GM19463 (cell line): Measurements from ENCODE around the gene HNRNPA2B1.
"Not testable (repeated sequence)": the region's sequence is repeated elsewhere in the genome, so short reads cannot be mapped to it uniquely, and the experiment has no call there.

Experiments
- ATAC-seq: cut with Tn5 transposase; IDR thresholded peaks from one replicate; pipeline ENCODE4 v1.9.1; 2021; ENCODE audit warnings: mild to moderate bottlenecking, moderate library complexity; ENCODE audit not compliant: unreplicated experiment

Gene HNRNPA2B1

DNA sequence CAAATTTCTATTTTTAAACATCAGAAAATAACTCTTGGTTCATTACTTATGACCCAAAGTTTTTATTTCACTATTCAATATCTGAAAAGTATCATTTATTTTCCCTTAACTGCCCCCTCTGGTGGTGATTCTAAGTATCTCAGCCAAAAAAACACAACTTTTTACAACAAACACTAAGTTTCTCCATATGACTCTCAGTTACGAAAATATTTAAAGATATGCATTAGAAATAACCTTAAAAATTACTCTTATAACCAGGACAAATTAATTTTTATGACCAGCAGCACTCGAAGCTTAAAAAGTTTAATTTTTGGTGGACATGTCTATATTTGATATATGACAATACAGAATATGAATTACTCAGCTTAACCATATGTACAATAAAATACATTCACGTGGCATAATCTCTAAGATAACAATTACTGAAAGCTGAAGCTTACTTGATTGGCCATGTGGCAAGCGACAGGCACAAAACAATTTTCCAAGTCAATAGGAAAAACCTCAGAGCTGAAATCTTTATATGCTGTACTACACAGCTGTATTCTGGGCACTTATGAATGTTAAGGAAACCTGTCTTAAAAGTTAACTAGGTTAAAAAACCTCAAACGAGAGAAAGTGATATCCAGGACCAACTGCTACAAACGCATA is 2.3 kb downstream of the HNRNPA2B1 start:
- ATAC-seq, result no peak

DNA sequence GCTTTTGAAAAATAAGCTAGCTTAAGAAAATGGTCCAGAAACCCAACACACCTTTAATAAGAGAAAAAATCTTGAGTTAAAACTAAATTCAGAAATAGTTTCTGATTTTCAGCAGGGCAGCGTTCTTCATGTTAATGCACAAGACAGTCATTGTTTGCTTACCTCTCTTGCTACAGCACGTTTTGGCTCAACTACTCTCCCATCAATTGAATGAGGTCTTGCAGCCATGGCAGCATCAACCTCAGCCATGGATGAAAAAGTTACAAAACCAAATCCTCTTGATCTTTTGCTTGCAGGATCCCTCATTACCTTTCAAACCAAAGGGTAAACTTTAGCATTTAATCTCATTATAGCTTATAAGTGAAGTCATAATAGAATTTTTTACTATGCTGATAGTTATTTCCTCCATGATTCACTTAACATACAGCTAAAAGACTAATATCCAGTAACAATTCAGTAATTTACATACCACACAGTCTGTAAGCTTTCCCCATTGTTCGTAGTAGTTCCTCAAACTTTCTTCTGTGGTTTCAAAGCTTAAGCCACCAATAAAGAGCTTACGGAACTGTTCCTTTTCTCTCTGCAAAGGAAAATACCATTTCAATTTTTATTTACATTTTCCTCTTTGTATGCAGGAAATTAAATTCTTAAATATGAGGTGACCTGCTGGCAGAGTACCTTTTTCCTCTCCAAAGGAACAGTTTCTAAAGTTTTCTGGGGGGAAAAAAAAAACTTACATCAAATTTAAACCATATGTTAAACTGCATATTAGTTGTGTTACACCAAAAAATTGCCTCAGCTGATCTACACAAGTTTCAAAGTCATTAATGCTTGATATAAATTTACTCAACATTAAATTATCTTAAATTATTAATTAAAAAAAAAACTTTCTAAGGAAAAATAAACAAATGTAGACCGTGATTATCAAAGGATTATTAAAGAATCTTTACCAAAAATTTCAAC is 3.1 kb downstream of the HNRNPA2B1 start:
- ATAC-seq, result no peak

DNA sequence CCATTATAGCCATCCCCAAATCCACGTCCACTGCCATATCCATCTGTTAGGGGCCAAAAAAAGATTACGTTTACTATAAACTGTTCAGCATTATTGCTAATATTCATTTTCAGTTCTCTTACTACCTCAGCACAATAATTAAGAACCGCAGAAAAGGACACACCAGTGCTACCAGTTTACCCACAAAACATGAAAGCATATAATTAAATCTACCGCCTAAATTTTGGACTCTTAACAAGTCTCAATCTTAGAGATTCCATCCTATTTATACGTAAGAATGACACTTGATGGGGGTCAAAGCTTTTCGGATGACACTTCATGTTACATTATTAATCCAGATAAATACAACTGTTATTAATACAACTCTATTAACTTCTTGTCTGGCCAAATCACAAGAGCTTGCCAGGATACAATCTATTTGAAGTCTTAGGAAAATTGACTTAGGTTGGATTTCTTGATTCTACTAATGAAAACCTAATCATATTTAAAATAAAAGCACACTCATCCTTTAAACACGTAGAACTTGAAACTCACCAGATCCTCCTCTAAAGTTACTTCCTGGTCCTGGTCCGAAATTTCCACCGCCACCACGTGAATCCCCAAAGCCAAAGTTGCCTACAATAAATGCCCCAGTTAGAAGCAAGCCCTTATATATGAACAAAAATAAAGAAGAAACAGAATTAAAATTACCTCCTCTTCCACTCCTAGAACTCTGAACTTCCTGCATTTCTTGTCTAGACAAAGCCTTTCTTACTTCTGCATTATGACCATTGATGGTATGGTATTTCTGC is 4.5 kb downstream of the HNRNPA2B1 start:
- ATAC-seq, result no peak

DNA sequence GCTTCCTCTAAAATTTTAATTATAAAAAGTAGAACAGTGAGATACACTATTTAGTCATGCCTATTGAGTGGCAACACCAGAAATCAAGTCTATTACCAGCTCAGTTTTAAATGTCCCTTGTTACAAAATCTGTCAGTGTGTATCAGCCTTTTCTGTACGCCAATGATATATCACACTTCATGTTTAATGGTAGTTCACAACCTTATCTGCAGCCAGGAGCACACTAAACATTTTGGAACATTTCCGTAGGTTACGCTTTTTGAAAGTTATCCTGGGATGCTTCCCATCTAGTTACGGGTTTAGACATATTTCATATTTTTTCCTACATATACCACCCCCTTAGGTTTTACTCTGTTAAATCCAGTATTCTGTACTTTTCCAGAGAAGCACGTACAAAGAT is 5.4 kb downstream of the HNRNPA2B1 start:
- no peak for ATAC-seq

DNA sequence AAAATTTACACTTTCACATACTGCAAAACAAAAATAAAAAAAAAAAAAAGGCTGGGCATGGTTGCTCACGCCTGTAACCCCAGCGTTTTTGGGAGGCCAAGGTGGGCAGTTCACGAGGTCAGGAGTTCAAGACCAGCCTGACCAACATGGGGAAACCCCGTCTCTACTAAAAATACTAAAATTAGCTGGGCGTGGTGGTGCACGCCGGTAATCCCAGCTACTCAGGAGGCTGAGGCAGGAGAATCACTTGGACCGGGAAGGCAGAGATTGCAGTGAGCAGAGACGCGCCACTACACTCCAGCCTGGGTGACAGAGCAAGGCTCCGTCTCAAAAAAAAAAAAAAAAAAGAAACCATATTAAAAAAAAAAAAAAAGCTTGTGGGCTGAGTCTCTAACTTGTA is 5.8 kb downstream of the HNRNPA2B1 start:
- not testable (repeated sequence) for ATAC-seq

DNA sequence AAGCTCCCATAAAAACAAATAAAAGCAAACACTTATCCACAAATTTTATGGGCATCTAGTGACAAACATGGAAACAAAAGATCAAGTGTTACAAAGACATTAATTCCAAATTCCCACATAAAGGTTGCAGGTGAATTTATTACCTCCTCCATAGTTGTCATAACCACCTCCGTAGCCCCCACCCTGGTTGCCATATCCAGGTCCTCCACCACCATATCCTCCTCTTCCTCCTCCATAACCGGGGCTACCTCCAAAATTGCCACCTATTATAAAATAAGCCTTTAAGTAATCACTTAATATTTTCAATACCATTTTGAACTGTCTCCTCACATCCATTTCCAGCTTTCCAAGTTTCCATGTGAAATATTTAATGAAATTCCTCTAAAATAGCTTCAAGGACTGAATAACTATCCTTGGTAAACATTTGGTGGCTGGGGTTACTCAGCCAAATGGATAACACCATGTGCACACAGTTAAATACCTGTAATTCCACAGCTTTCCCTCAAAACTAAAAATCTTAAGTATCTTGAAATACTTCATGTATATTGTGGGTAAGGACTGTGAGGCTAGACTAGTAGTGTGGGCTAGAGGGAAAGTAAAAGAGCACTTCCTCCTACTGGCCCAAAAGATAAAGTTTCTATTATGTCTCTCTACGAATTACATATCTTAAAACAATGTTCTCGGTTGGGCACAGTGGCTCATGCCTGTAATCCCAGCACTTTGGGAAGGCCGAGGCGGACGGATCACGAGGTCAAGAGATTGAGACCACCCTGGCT is 6.9 kb downstream of the HNRNPA2B1 start:
- no peak for ATAC-seq

DNA sequence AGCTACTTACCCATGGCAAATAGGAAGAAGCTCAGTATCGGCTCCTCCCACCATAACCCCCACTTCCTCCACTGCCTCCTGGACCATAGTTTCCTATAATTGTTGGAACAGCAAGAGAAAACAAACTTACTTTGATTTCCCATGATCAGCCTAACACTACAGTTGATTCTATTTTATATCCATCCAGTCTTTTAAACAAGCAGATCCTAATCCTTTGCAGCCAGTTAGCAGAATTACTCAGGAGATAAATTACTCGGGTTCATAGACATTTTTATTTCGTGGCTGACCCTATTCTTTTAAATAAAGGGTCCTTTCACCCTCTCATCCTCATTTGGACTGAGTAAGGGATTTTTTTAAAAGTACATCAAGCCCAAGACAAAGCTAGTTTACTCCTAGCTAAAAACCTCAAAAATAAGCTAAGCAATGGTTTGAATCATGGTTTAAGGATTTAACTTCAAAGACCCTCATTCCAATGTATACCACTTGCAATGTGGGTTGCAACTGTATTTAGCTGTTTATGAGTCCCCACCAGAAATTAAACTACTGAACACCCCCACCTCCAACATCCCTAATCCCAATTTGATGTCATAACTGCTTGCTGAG is 8.0 kb downstream of the HNRNPA2B1 start:
- ATAC-seq, result no peak

DNA sequence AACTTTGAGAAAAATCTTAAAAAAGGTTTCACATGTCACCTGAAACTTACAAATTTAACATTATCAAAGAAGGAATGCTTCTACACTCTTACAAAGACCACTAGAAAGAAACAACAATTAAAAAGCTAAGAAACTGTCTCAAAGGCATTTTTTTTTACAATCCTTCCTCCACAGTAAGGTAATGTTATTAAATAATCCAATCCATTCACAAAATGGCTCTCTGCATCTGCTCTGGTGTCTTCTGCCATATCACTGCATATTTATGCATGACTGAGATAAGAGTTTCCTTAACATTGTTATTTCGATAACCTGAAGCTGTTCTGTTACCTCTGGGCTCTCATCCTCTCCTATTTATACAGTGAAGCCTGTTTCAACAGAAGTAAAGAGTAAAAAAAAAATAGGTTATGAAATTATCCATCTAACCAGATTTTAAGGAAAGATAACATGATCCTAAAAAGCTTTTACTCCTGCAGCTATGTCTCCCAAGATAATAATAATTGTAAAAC is 8.5 kb downstream of the HNRNPA2B1 start:
- no peak for ATAC-seq

DNA sequence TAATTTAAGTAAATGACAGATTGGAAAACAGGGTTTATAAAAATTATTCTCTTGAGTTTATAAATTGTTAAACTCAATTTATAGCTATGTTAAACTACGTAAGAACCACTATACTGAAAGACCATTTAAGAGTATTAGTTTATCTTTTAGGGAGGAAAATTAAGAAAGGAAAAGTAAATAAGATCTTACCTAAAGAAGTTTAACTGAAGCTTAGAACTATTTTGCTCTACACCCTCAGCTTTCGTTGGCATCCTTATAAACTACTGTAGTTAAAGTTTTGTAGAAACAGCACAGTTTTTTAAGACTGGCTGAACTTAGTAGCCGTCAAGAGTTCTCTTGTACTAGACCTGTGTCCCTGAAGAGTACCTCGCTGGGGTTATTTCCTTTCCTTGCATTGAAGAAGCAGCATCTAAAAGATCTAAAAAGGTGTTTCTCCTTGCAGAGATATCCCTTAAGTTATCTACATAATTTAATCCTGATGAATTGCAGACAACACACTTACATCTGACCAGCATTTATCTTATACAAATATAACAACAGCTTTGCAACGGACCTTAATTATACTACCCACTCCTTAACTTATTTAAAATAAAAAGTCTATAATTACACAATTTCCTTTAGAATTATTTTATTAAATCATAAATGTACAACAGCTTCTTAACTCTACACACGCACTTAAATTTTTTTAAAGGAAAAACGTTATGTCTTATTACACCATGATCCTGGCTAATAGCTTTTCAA is 9.1 kb downstream of the HNRNPA2B1 start:
- ATAC-seq, result no peak

DNA sequence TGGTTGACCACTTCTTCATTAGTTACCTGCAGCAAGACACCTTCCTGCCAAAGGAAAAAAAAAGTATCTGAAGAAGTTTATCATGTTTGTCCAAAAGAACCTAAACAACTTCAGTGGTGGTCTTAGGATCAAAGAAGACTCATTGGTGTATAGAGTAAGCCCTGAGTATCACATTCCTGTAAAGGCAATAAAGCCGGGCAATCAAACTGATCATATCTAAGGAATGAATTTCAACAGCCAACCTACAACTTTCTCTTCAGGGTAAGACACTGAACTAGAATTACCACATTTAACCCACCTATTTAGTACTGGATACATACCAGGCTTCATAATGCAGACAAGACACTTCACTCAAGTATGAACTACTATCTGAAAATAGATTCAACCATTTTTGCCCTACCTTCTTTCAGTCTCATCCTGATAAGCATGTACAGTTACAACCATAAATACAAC is 10.1 kb downstream of the HNRNPA2B1 start:
- no peak for ATAC-seq

DNA sequence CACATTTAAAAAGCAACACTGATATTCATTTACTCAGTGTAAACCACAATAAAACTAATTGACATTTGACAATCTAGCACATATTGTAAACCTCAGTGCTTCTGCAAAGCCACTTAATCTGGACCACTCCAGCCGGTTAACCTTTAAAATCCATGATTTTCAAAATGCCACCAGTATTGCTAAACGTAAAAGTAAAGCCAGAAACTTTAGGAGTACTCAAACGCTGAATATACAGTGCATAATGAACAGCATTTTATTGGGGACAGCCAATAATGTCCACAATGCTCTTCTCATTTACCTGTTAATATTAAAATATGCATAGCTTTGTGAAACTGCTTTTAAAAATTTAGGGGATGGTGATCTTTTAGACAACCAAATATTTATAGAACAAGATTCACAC is 10.8 kb downstream of the HNRNPA2B1 start:
- no peak for ATAC-seq

DNA sequence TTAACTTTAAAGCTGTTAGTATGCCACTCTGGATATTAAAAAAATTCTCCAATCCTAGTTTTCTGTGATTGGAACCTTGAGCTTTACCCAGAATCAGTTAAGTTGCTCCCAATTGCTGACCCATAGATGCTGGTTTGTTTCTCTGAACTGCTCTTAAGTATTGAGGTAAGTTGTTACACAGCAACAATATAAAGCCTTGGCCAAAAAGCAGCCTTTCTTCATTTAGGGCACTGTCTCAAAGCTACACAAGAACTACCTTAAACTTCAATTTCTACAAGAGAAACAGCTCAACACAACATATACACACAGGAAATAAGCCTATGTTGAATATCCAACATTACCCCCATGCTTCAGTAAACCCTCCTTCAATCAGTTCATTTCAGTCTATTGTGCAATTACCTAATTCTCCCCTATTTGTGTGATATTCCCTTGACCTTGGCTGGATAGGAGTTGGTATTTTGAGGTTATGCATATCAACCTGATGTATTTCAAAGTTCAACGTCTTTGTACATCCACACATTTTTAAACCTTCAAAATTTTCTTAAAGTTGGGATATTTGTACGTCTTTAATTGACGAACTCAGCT is 11.5 kb downstream of the HNRNPA2B1 start:
- no peak for ATAC-seq

DNA sequence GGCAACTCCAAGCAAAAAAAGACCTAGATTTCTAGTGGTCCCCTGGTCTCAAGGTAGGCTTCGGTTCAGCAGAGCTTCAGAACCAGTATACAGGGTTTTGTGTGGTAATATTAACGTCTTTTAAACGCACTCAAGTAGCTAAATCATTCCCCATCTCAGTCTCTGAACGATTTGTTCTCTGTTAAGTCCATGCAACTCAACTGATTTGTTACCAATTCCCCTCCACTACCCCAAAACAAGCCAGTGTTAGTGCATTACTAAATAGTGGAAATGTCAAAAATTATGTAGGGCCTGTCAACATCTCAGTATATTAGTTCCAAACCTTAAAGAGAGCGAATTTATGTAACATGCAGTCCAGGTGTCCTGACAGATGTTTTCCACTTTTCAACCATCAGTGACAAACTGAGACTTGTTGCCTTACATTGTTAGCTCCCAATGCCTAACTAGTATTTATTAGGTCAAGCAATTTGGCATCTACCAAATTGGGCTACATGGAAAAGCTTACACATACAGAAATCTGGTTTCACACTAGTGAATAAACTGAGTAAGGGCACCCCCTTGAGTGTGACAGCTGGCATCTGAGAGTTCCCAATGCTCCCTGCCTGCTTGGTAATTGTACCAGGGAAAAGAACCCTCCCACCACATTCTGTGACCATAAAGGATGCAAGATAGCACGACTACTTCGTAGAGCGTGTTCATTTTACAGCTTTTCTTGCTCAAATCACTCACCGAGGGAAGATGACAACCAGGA is 12.2 kb downstream of the HNRNPA2B1 start:
- no peak for ATAC-seq

DNA sequence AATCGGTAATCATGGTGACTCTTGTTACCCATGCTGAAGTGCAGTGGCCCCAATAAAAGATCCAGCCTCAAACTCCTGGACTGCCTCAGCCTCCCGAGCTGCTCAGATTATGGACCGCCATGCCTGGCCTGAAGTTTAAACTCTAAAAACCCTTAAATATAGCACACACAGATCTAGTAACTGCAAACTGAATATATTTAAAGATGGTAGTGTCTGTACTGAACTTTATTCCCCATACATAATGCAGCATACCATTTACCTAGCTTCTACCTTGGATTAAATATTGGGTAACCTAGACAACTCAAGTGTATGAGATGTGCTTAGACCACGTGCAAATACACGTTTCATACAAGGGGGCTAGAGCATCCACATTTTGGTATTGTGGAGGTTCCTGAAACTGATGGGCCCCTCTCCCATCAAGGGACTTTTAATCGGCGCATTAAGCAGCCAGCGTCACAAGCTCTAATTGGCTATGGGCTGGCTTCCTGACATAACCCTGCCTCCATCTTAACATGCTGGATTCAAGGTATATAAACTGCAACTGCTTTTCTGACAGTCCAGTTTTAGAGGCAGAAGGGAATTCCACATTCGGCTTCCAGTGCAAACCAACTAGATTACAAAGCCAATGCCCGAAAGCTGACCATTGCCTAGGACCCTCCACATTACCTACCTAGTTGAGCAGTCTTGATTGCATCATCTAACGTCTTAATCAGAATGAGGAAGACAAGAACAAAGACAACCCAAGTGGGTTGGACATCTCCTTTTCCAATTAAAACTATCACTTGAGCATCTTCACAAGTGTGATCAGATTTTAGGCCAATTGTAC is 13.0 kb downstream of the HNRNPA2B1 start:
- ATAC-seq, result no peak

DNA sequence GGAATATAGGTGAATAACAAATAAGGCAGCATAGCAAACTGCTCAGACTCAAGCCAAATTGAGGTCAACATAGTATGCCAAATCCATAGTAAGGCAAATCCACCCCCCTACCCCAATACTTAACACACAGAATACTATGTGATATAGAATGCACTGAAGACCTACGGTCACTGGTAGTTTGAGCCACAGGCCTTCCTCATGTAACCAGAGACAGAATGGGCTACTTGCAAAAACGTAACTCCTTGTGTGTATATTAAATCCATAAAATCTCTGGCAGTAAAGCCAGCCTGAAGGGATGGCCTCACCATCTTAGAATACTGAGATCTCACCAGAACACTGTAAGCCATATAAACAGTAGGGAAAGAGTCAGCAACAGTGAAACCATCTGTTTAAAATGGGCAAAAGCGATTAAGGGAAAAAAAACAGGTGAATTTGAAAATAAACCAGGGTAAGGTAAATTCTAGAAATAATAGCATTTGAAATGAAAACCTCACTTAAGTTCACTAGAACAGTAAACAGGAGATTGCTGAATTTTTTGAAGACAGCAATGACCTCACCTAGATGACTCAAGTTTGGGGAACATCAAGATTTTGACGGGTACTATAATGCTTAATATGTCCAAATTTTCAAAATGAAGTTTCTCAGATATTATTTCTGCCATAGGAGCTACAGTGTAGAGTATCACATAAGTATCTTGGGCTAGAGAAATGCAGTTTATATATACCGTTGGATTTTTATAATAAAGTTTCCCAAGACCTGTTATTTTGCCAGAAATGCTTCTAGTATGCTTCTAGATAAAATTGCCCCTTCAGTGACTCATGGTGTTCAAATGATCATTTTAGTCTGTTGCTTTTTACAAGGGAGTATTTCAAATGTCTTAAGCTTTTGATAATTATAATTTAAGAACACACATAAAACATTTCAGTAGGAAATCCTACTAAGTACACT is 13.9 kb downstream of the HNRNPA2B1 start:
- no peak for ATAC-seq

DNA sequence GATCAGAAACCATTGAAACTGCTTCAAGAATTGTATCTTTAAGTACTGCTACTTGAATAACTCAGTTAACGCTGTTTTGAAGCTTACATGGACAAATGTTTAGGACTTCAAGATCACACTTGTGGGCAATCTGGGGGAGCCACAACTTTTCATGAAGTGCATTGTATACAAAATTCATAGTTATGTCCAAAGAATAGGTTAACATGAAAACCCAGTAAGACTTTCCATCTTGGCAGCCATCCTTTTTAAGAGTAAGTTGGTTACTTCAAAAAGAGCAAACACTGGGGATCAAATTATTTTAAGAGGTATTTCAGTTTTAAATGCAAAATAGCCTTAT is 14.7 kb downstream of the HNRNPA2B1 start:
- ATAC-seq, result no peak
